K562 (cell line): Measurements from ENCODE around the gene TNF. TPM values are rescaled to one million over a fixed set of nuclear protein-coding genes. Genes with fewer than 3 reads are reported as not detected.

Experiments used
- BCOR ChIP-seq: fragments of 450-650 bp; IDR thresholded peaks from 2 replicates; pipeline ENCODE4 v1.6.1; 2016
- BDP1 ChIP-seq: IDR thresholded peaks from 3 replicates; pipeline ENCODE4 v1.6.1; 2011; ENCODE audit not compliant: insufficient read length, insufficient read depth
- ESRRA ChIP-seq: fragments of 450-650 bp; IDR thresholded peaks from 2 replicates; pipeline ENCODE4 v1.6.1; 2014; ENCODE audit warnings: low read depth, mild to moderate bottlenecking, moderate library complexity, borderline replicate concordance
- FIP1L1 ChIP-seq: fragments of 200-400 bp; formaldehyde crosslinking; IDR thresholded peaks from 2 replicates; pipeline ENCODE4 v1.6.1; 2018; ENCODE audit warnings: mild to moderate bottlenecking, low read depth, low read length; ENCODE audit not compliant: poor library complexity, severe bottlenecking
- RUNX1 ChIP-seq: sonication (generic); IDR thresholded peaks from 2 replicates; pipeline ENCODE4 v1.6.1; 2016; ENCODE audit warnings: antibody characterized with exemption, low read depth
- SP1 ChIP-seq: sonication (generic); formaldehyde crosslinking; IDR thresholded peaks from 2 replicates; pipeline ENCODE4 v1.8.1; 2022; ENCODE audit warnings: mild to moderate bottlenecking, missing genetic modification reagents
- THRB ChIP-seq: fragments of 450-650 bp; formaldehyde crosslinking; conservative IDR thresholded peaks from 2 replicates; pipeline ENCODE4 v1.4.0; 2022; ENCODE audit warnings: mild to moderate bottlenecking, missing genetic modification characterization
- TOE1 ChIP-seq, 2 experiments: fragments of 450-650 bp in 1 of 2; sonication (generic) in 1 of 2; formaldehyde crosslinking in 1 of 2; IDR thresholded peaks; 2 replicates each; pipeline versions ENCODE4 v1.7.1 to v1.8.0; 2016 to 2022; ENCODE audit warnings: borderline replicate concordance in 2 of 2, mild to moderate bottlenecking in 2 of 2, antibody characterized with exemption in 1 of 2, inconsistent platforms in 1 of 2, low read depth in 1 of 2, missing genetic modification reagents in 1 of 2, moderate library complexity in 1 of 2
- ZNF12 ChIP-seq: sonication (generic); formaldehyde crosslinking; IDR thresholded peaks from 2 replicates; pipeline ENCODE4 v1.4.0; 2020; ENCODE audit warnings: mild to moderate bottlenecking, missing genetic modification reagents
- ZNF165 ChIP-seq: fragments of 250-450 bp; sonication (Bioruptor Pico); IDR thresholded peaks from 2 replicates; pipeline ENCODE4 v1.4.0; 2020; ENCODE audit warnings: borderline replicate concordance
- ZNF384 ChIP-seq: IDR thresholded peaks from 2 replicates; pipeline ENCODE4 v1.6.1; 2012; ENCODE audit warnings: low read depth, low read length, improper control_type of control experiment
- ZNF740 ChIP-seq, 3 experiments: fragments of 200-800 bp in 1 of 3; sonication (Bioruptor generic) in 1 of 3; sonication (generic) in 1 of 3; formaldehyde crosslinking in 1 of 3; IDR thresholded peaks; 2 replicates each; pipeline versions ENCODE4 v1.6.1 to v1.8.0; 2016 to 2022; ENCODE audit warnings: mild to moderate bottlenecking in 2 of 3, missing compliant biosample characterization in 2 of 3, missing genetic modification characterization in 2 of 3, missing genetic modification reagents in 1 of 3
- polyA plus RNA-seq, 8 experiments: library from polyadenylated mRNA; depleted of rRNA in 4 of 8; stranded (reverse) in 5 of 8; unstranded in 3 of 8; fragments of >200 nt; fragmentation: Nextera tagmentation in 2 of 8; fragmentation: Illumina TruSeq in 1 of 8; extraction: Ambion mirVana in 2 of 8; extraction: Trizol in 1 of 8; gene quantifications; 2 replicates each; pipeline versions ENCODE4 v1.2.1 to v1.2.3, GENCODE V29; 2011 to 2014; ENCODE audit warnings: inconsistent platforms in 1 of 8, missing spikeins in 1 of 8
- total RNA-seq, 7 experiments: library from RNA; depleted of rRNA in 6 of 7; stranded (reverse); fragments of >200 nt in 6 of 7; fragmentation: Illumina TruSeq in 2 of 7; extraction: Trizol in 2 of 7; gene quantifications; 2 replicates each; pipeline versions ENCODE4 v1.2.1 to v1.2.3, GENCODE V29; 2011 to 2021; ENCODE audit warnings: low replicate concordance in 1 of 7
- TF ChIP-seq, protein P1 (sequence below): sonication (generic); formaldehyde crosslinking; IDR thresholded peaks from 2 replicates; pipeline ENCODE4 v1.8.1; 2023; ENCODE audit warnings: mild to moderate bottlenecking, missing genetic modification reagents
- TF ChIP-seq, protein P2 (sequence below): fragments of 250-450 bp; sonication (Bioruptor Pico); IDR thresholded peaks from 2 replicates; pipeline ENCODE4 v1.8.0; 2021; ENCODE audit warnings: moderate library complexity, mild to moderate bottlenecking, inconsistent platforms
- TF ChIP-seq, protein P3 (sequence below): fragments of 450-650 bp; IDR thresholded peaks from 2 replicates; pipeline ENCODE4 v1.6.1; 2016; ENCODE audit warnings: antibody characterized with exemption

TNF gene
- total and polyA plus RNA-seq, 9 of the 15 experiments (the other 6 are each of a cell fraction or from before 2014, with no cell fraction given) = 0.08 to 0.40 TPM; not detected in 7

DNA sequence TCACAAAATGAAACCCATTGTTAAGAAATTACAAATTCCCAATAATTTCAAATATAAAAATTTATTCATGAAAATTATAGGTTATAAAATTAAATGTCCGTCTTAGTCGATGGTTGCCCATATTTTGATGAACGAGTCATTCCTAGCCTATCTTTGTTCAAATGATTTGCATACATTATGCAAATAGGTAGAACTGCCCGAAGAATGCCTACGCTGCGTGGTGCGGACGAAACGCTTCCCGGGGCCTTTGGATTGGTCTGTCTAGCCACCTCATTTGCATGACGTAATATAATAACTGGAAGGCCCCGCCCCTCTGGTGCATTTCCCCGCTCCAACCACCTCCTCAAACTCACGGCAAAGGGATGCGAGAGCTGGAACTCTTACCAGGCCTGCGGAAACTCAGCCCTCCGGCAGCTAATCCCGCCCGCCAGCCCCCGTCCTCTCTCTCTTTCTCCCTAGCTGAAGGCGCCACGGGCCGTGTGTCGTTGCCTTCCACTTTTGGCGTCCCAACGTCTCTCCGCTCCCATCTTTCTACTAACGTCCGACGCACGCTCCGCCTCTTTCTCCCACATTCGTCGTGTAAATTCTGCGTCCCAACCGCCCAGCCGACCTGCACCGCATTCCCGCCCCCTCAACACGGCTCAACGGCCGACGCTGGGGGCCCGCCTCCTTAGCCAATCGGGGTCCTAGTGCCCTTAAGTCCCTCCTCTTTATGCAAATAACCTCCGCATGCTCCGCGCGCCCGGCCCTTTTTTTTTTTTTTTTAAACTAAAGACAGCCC, 44.6 kb downstream of the TNF start (continued):
- TF ChIP-seq, protein P1, sequence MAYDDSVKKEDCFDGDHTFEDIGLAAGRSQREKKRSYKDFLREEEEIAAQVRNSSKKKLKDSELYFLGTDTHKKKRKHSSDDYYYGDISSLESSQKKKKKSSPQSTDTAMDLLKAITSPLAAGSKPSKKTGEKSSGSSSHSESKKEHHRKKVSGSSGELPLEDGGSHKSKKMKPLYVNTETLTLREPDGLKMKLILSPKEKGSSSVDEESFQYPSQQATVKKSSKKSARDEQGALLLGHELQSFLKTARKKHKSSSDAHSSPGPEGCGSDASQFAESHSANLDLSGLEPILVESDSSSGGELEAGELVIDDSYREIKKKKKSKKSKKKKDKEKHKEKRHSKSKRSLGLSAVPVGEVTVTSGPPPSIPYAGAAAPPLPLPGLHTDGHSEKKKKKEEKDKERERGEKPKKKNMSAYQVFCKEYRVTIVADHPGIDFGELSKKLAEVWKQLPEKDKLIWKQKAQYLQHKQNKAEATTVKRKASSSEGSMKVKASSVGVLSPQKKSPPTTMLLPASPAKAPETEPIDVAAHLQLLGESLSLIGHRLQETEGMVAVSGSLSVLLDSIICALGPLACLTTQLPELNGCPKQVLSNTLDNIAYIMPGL = 0 out of 2 replicates have a peak, but pooled peaks have one; percentile 32
- TF ChIP-seq ESRRA = peak; percentile 39; the same call in 1 of the 2 replicates
- TF ChIP-seq FIP1L1 = no peak
- TF ChIP-seq ZNF740 (CRISPR knock-in tag; IDR thresholded peaks at IDR 0.05) = no peak
- TF ChIP-seq ZNF740 (tag; IDR thresholded peaks at IDR 0.05) = no peak
- no peak; the same call in 1 of the 2 replicates for TF ChIP-seq ZNF12 (CRISPR knock-in tag)
- TF ChIP-seq ZNF384 = peak; percentile 100
- TF ChIP-seq TOE1 (IDR thresholded peaks at IDR 0.05; ENCODE audit: borderline replicate concordance) = peak; percentile 70
- no peak for TF ChIP-seq TOE1 (CRISPR knock-in tag; IDR thresholded peaks at IDR 0.05; ENCODE audit: borderline replicate concordance, low read depth)
- TF ChIP-seq, protein P2, sequence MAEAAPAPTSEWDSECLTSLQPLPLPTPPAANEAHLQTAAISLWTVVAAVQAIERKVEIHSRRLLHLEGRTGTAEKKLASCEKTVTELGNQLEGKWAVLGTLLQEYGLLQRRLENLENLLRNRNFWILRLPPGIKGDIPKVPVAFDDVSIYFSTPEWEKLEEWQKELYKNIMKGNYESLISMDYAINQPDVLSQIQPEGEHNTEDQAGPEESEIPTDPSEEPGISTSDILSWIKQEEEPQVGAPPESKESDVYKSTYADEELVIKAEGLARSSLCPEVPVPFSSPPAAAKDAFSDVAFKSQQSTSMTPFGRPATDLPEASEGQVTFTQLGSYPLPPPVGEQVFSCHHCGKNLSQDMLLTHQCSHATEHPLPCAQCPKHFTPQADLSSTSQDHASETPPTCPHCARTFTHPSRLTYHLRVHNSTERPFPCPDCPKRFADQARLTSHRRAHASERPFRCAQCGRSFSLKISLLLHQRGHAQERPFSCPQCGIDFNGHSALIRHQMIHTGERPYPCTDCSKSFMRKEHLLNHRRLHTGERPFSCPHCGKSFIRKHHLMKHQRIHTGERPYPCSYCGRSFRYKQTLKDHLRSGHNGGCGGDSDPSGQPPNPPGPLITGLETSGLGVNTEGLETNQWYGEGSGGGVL (CRISPR knock-in tag) = no peak
- TF ChIP-seq, protein P3, sequence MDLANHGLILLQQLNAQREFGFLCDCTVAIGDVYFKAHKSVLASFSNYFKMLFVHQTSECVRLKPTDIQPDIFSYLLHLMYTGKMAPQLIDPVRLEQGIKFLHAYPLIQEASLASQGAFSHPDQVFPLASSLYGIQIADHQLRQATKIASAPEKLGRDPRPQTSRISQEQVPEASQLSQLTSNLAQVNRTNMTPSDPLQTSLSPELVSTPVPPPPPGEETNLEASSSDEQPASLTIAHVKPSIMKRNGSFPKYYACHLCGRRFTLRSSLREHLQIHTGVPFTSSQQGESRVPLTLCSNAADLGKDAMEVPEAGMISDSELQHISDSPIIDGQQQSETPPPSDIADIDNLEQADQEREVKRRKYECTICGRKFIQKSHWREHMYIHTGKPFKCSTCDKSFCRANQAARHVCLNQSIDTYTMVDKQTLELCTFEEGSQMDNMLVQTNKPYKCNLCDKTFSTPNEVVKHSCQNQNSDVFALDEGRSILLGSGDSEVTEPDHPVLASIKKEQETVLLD = peak; percentile 89
- peak; percentile 82; the same call in 1 of the 2 replicates for TF ChIP-seq ZNF165 (CRISPR knock-in tag)
- TF ChIP-seq BDP1 = no peak
- TF ChIP-seq SP1 (CRISPR knock-in tag) = peak; percentile 96
- TF ChIP-seq BCOR = peak; percentile 17; the same call in 1 of the 2 replicates
- TF ChIP-seq RUNX1 = no peak
- TF ChIP-seq THRB (CRISPR knock-in tag) = peak; percentile 97
